Measurements from ENCODE around the gene MCTP1. TPM values are rescaled to one million over a fixed set of nuclear protein-coding genes. Genes with fewer than 3 reads are reported as not detected.

The MCTP1 gene
- total RNA-seq (2012; rRNA removed): 44.1 and 55.3 TPM in 2 replicates

DNA sequence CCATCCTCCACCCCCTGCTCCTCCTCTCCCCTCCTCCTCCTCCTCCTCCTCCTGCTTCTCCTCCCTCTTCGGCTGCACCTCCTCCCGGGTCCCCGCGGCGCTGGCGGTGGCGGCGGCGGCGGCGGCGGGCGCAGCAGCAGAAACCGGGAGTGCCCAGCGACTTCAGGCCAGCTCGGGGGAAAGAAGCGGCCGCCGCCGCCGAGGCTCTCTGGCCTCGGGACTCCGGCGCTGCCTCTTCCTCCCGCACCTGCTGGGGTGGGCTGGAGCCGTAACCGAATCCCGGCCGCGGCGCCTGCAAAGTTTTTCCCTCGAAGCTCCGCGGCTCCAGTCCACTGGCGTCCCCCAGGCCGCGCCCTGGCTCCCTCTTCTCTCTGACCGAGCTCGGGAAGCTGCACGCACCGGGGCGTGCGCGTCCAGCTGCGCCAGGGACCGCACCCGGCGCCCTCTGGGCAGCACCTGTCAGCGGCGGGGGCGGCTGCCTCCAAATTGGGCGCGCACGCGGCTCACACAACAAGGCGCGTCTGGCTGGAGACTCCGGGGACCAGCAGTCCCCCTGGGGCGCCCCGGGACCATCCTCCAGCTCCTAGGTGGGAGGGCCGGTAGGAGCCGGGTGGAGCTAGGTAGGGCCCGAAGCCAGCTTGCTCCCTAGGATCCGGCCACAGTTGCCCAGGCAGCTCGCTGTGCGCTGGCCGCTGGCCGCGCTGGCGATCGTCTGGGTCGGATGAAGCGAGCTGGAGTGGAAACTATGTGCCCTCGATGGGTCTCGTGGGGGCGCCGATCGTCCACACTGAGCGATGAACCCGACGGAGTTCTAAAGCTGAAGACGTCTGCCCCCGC is at the start of gene MCTP1:
TSS of gene MCTP1 (minus strand) at position 523 of the 837 bp plus-strand sequence.
- peaks cover 10% of the 10 kb centered on the region for H3K4me1 ChIP-seq (ENCODE audit: control insufficient read depth, insufficient read depth, low read length)
- no peaks in the 10 kb centered on the region for H3K9me3 ChIP-seq (replicated peaks; ENCODE audit: low read length)
- peaks cover 64% of the 10 kb centered on the region for H3K27me3 ChIP-seq (ENCODE audit: control insufficient read depth, insufficient read depth, low read length)
- H3K4me2 ChIP-seq (ENCODE audit: low read length): peak within 1 kb of the TSS; percentile 92
- no peak within 1 kb of the TSS for H3K9ac ChIP-seq (ENCODE audit: low read depth, low read length)
- peak within 1 kb of the TSS; percentile 74 for H3K4me3 ChIP-seq (ENCODE audit: low read length)
- H3K36me3 ChIP-seq (ENCODE audit: insufficient read depth, low read length): no peaks in the 10 kb centered on the region

- H3K4me2 ChIP-seq (ENCODE audit: low read length): no peak overlapping the region
- H3K9me3 ChIP-seq (replicated peaks; ENCODE audit: low read length): no peaks in the 10 kb centered on the region
- no peak overlapping the region for H3K4me3 ChIP-seq (ENCODE audit: low read length)
- no peaks in the 10 kb centered on the region for H3K36me3 ChIP-seq (ENCODE audit: insufficient read depth, low read length)
- no peaks in the 10 kb centered on the region for H3K4me1 ChIP-seq (ENCODE audit: control insufficient read depth, insufficient read depth, low read length)
- no peak overlapping the region for H3K9ac ChIP-seq (ENCODE audit: low read depth, low read length)
- peaks cover 12% of the 10 kb centered on the region for H3K27me3 ChIP-seq (ENCODE audit: control insufficient read depth, insufficient read depth, low read length)
Observed at GRCh38 chr5:95332158-95332557, 47.3 kb upstream of the MCTP1 start.

GRCh38 chr5:95331358-95331757 is 46.5 kb upstream of the MCTP1 start:
- H3K9me3 ChIP-seq (replicated peaks; ENCODE audit: low read length): no peaks in the 10 kb centered on the region
- H3K27me3 ChIP-seq (ENCODE audit: control insufficient read depth, insufficient read depth, low read length): peaks cover 12% of the 10 kb centered on the region
- H3K36me3 ChIP-seq (ENCODE audit: insufficient read depth, low read length): no peaks in the 10 kb centered on the region
- H3K4me2 ChIP-seq (ENCODE audit: low read length): no peak overlapping the region
- H3K4me3 ChIP-seq (ENCODE audit: low read length): no peak overlapping the region
- H3K9ac ChIP-seq (ENCODE audit: low read depth, low read length): no peak overlapping the region
- no peaks in the 10 kb centered on the region for H3K4me1 ChIP-seq (ENCODE audit: control insufficient read depth, insufficient read depth, low read length)

GRCh38 chr5:95327211-95327610 is 42.3 kb upstream of the MCTP1 start:
- Histone ChIP-seq H3K9ac (ENCODE audit: low read depth, low read length) (no peak overlapping the region), H3K9me3 (replicated peaks; ENCODE audit: low read length) (no peaks in the 10 kb centered on the region)

GRCh38 chr5:95317687-95318086 is 32.8 kb upstream of the MCTP1 start:
- Histone ChIP-seq H3K36me3 (ENCODE audit: insufficient read depth, low read length) (no peaks in the 10 kb centered on the region), H3K4me1 (ENCODE audit: control insufficient read depth, insufficient read depth, low read length) (no peaks in the 10 kb centered on the region), H3K9ac (ENCODE audit: low read depth, low read length) (no peak overlapping the region), H3K4me3 (ENCODE audit: low read length) (no peak overlapping the region), H3K27me3 (ENCODE audit: control insufficient read depth, insufficient read depth, low read length) (peaks cover 31% of the 10 kb centered on the region), H3K4me2 (ENCODE audit: low read length) (no peak overlapping the region), H3K9me3 (replicated peaks; ENCODE audit: low read length) (no peaks in the 10 kb centered on the region)

More at GRCh38 chr5:95327211-95327610, 42.3 kb upstream of the MCTP1 start:
- Histone ChIP-seq H3K36me3 (ENCODE audit: insufficient read depth, low read length) (no peaks in the 10 kb centered on the region), H3K27me3 (ENCODE audit: control insufficient read depth, insufficient read depth, low read length) (peaks cover 12% of the 10 kb centered on the region), H3K4me2 (ENCODE audit: low read length) (no peak overlapping the region), H3K4me1 (ENCODE audit: control insufficient read depth, insufficient read depth, low read length) (no peaks in the 10 kb centered on the region), H3K4me3 (ENCODE audit: low read length) (no peak overlapping the region)

DNA sequence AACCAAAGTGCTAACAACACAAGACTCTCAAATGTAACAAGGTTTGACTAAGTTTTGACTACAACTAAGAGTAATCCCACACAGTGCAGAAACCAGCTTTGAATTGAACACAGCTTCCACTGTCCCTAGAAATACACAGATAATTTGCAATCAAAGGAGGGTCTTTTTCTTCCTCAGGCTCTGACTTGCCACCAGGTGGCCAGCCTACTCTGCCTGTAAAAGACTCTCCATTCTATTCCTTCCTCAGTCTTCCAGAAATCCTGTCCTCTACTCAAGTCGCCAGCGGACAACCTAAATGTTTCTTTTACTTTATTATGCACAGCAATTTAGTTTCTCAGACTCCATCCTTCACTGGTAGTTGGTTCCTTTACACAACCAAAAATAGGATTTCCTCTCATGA is 32.2 kb upstream of the MCTP1 start:
- Histone ChIP-seq H3K4me3 (ENCODE audit: low read length) (no peak overlapping the region), H3K27me3 (ENCODE audit: control insufficient read depth, insufficient read depth, low read length) (peaks cover 31% of the 10 kb centered on the region), H3K4me2 (ENCODE audit: low read length) (no peak overlapping the region), H3K9ac (ENCODE audit: low read depth, low read length) (no peak overlapping the region), H3K4me1 (ENCODE audit: control insufficient read depth, insufficient read depth, low read length) (no peaks in the 10 kb centered on the region), H3K36me3 (ENCODE audit: insufficient read depth, low read length) (no peaks in the 10 kb centered on the region), H3K9me3 (replicated peaks; ENCODE audit: low read length) (no peaks in the 10 kb centered on the region)

GRCh38 chr5:95304711-95305110 is 19.8 kb upstream of the MCTP1 start:
- Histone ChIP-seq H3K4me2 (ENCODE audit: low read length) (no peak overlapping the region), H3K27me3 (ENCODE audit: control insufficient read depth, insufficient read depth, low read length) (peaks cover 37% of the 10 kb centered on the region), H3K36me3 (ENCODE audit: insufficient read depth, low read length) (no peaks in the 10 kb centered on the region), H3K4me1 (ENCODE audit: control insufficient read depth, insufficient read depth, low read length) (no peaks in the 10 kb centered on the region), H3K4me3 (ENCODE audit: low read length) (no peak overlapping the region), H3K9me3 (replicated peaks; ENCODE audit: low read length) (no peaks in the 10 kb centered on the region), H3K9ac (ENCODE audit: low read depth, low read length) (no peak overlapping the region)

DNA sequence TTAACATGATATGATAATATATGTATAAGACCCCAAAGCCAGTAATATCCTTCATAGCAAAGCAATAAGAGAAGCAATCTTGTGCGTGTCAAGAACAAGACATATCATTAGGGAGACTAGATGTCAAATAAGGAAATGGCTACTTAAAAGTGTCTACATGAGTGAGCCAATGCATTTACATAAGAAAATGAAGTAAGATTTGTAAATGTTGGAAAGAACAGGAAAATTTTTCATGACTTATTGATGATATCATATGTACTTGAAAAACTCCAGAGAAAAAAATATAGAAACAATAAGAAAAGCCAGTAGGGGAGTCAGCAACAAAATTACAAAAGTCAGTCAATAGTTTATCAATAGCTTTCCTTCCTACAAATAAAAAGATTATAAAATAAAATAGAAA is 13.8 kb upstream of the MCTP1 start:
- Histone ChIP-seq H3K36me3 (ENCODE audit: insufficient read depth, low read length) (no peaks in the 10 kb centered on the region), H3K4me3 (ENCODE audit: low read length) (no peak overlapping the region), H3K4me1 (ENCODE audit: control insufficient read depth, insufficient read depth, low read length) (no peaks in the 10 kb centered on the region), H3K9me3 (replicated peaks; ENCODE audit: low read length) (no peaks in the 10 kb centered on the region), H3K4me2 (ENCODE audit: low read length) (no peak overlapping the region), H3K27me3 (ENCODE audit: control insufficient read depth, insufficient read depth, low read length) (peaks cover 22% of the 10 kb centered on the region), H3K9ac (ENCODE audit: low read depth, low read length) (no peak overlapping the region)

DNA sequence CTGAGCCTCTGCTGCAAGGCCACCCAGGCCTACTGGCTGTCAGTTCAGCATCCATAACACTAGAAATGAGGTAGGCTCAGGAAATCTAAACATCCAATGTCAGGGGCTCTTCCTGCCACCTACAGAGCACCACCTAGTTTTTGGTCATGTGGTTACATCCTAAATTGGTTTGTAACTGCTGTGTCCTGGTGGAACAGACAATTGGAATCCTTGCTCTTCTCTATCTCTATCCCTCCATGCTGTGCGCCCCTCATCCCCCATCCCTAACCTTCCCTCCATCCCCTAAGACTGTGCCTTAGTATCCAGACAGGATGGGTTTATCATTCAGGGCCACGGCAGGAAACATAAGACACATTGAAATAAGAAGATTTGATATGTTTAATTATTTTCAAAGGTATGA is 11.4 kb upstream of the MCTP1 start:
- no peak overlapping the region for H3K9ac ChIP-seq (ENCODE audit: low read depth, low read length)
- no peaks in the 10 kb centered on the region for H3K4me1 ChIP-seq (ENCODE audit: control insufficient read depth, insufficient read depth, low read length)
- no peak overlapping the region for H3K4me2 ChIP-seq (ENCODE audit: low read length)
- H3K36me3 ChIP-seq (ENCODE audit: insufficient read depth, low read length): no peaks in the 10 kb centered on the region
- peaks cover 45% of the 10 kb centered on the region for H3K27me3 ChIP-seq (ENCODE audit: control insufficient read depth, insufficient read depth, low read length)
- H3K4me3 ChIP-seq (ENCODE audit: low read length): no peak overlapping the region
- no peaks in the 10 kb centered on the region for H3K9me3 ChIP-seq (replicated peaks; ENCODE audit: low read length)

GRCh38 chr5:95285409-95285755 is 488 bp upstream of the MCTP1 start:
- peak overlapping the region; percentile 74 for H3K4me3 ChIP-seq (ENCODE audit: low read length)
- H3K27me3 ChIP-seq (ENCODE audit: control insufficient read depth, insufficient read depth, low read length): peaks cover 69% of the 10 kb centered on the region

DNA sequence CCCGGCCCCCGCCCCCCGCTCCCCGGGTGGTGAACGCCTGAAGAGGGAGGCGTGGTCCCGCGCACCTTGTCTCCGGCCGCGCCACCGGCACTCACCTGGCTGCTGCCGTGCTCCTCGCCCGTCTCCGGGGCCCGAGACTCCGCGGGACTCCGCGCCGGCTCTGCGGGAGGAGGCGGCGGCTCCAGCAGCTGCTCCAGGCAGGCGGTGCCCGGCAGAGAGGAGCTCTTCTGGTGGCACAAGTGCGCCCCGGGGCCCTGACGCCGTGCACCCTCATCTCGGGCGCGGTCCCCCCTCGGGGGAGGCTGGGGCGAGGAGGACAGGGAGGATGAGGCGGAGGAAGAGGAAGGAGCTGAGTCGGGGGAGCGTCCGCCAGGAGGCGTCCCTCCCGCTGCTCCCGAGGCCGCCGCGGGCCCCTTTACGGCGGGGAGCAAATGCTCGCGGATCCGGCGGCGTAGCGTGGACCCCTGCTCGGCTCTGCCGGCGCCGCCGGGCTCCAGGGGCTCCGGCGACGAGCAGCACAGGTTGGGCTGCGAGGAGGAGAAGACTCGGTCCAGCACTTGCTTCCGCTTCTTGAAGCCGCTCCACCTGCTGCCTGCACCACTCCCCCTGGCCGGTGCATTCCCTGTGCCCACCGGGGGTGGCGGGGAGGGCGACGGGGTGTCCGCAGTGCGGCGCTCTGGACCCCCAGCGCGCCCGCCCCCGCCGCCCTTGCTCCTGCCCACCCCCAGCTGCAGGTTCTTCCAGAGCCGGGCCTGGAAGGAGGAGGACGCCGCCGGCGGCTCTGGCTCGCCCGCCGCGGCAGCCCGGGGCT is 928 bp downstream of the MCTP1 start:
- Histone ChIP-seq H3K4me2 (ENCODE audit: low read length) (peak overlapping the region; percentile 92), H3K4me1 (ENCODE audit: control insufficient read depth, insufficient read depth, low read length) (peaks cover 10% of the 10 kb centered on the region), H3K36me3 (ENCODE audit: insufficient read depth, low read length) (no peaks in the 10 kb centered on the region), H3K4me3 (ENCODE audit: low read length) (peak overlapping the region; percentile 74), H3K27me3 (ENCODE audit: control insufficient read depth, insufficient read depth, low read length) (peaks cover 61% of the 10 kb centered on the region), H3K9me3 (replicated peaks; ENCODE audit: low read length) (no peaks in the 10 kb centered on the region), H3K9ac (ENCODE audit: low read depth, low read length) (no peak overlapping the region)

More at GRCh38 chr5:95285409-95285755, 488 bp upstream of the MCTP1 start:
- Histone ChIP-seq H3K36me3 (ENCODE audit: insufficient read depth, low read length) (no peaks in the 10 kb centered on the region), H3K9me3 (replicated peaks; ENCODE audit: low read length) (no peaks in the 10 kb centered on the region), H3K9ac (ENCODE audit: low read depth, low read length) (no peak overlapping the region), H3K4me2 (ENCODE audit: low read length) (peak overlapping the region; percentile 92), H3K4me1 (ENCODE audit: control insufficient read depth, insufficient read depth, low read length) (peaks cover 10% of the 10 kb centered on the region)
